H1 (cell line): ENCODE data around the gene TNN. TPM values are rescaled to one million over a fixed set of nuclear protein-coding genes. Genes with fewer than 3 reads are reported as not detected.

ENCODE experiments used
- CTCF ChIA-PET: fragments of 300-600 bp; sonication (Branson Sonifier 250); formaldehyde crosslinking; loops from one replicate; lab custom pipeline; 2021; ENCODE audit not compliant: partially characterized antibody; lab: Charles Lee
- POLR2A ChIA-PET: fragments of 300-600 bp; sonication (Branson Sonifier 250); formaldehyde crosslinking; loops from one replicate; lab custom pipeline; 2021; ENCODE audit warnings: inconsistent platforms; ENCODE audit not compliant: partially characterized antibody; lab: Charles Lee
- DNase-seq, 2 experiments: peaks; one replicate each; pipeline versions ENCODE4 v3.0.0 to v3.0.0-alpha.2; 2010 to 2022; ENCODE audit warnings: low spot score in 2 of 2, low read depth in 1 of 2, mixed read lengths in 1 of 2
- FAIRE-seq: peaks from 2 replicates; lab custom pipeline; 2011; peaks lifted over from hg19 to GRCh38; lab: Jason Lieb, UNC
- H2AFZ ChIP-seq: 2 replicates; pipeline ENCODE4 v1.8.1; 2012; ENCODE audit warnings: low read length, inconsistent platforms
- H2AK5ac ChIP-seq: 2 replicates; pipeline ENCODE4 v1.6.1; 2013; ENCODE audit warnings: low read depth, low read length
- H2BK120ac ChIP-seq: replicated peaks from 2 replicates; pipeline ENCODE3; 2013; ENCODE audit warnings: low read depth, low read length, inconsistent platforms
- H2BK12ac ChIP-seq: 2 replicates; pipeline ENCODE4 v1.6.1; 2013; ENCODE audit warnings: low read depth, low read length
- H2BK15ac ChIP-seq: 2 replicates; pipeline ENCODE4 v1.6.1; 2013; ENCODE audit warnings: low read length
- H2BK20ac ChIP-seq: 2 replicates; pipeline ENCODE4 v1.6.1; 2013; ENCODE audit warnings: low read length
- H2BK5ac ChIP-seq: 2 replicates; pipeline ENCODE4 v1.6.1; 2013; ENCODE audit warnings: low read depth, low read length
- H3K14ac ChIP-seq: 2 replicates; pipeline ENCODE4 v1.6.1; 2013; ENCODE audit warnings: inconsistent platforms; ENCODE audit not compliant: insufficient read length
- H3K18ac ChIP-seq: 2 replicates; pipeline ENCODE4 v1.6.1; 2013; ENCODE audit warnings: low read length; ENCODE audit errors: extremely low read depth
- H3K23ac ChIP-seq: 2 replicates; pipeline ENCODE4 v1.6.1; 2013; ENCODE audit warnings: inconsistent platforms; ENCODE audit not compliant: insufficient read length
- H3K23me2 ChIP-seq: 2 replicates; pipeline ENCODE4 v1.6.1; 2013; ENCODE audit warnings: low read depth, low read length
- H3K27ac ChIP-seq: 2 replicates; pipeline ENCODE4 v1.6.1; 2011; ENCODE audit warnings: low read depth, low read length, inconsistent platforms
- H3K27me3 ChIP-seq, 4 experiments: replicated peaks in 1 of 4; 1 replicate in 1 of 4; 2 replicates in 3 of 4; pipeline versions ENCODE4 v1.6.1 to v1.8.1; 2011 to 2013; ENCODE audit warnings: low read length in 3 of 4, mild to moderate bottlenecking in 3 of 4, inconsistent platforms in 2 of 4, mixed read lengths in 2 of 4, moderate library complexity in 1 of 4; ENCODE audit not compliant: control insufficient read depth in 3 of 4, insufficient read depth in 3 of 4; ENCODE audit errors: extremely low read depth in 1 of 4
- H3K36me3 ChIP-seq, 4 experiments: 2 replicates each; pipeline versions ENCODE4 v1.6.1 to v1.8.1; 2011 to 2013; ENCODE audit warnings: mild to moderate bottlenecking in 4 of 4, low read length in 3 of 4, moderate library complexity in 2 of 4, control low read depth in 1 of 4, inconsistent platforms in 1 of 4; ENCODE audit not compliant: insufficient read depth in 4 of 4, control insufficient read depth in 2 of 4
- H3K4ac ChIP-seq: replicated peaks from 2 replicates; pipeline ENCODE3; 2013; ENCODE audit warnings: low read length, low read depth, mixed read lengths, inconsistent platforms; ENCODE audit not compliant: insufficient read length
- H3K4me1 ChIP-seq, 4 experiments: replicated peaks in 1 of 4; 1 replicate in 1 of 4; 2 replicates in 3 of 4; pipeline versions ENCODE4 v1.6.1 to v1.8.1; 2011 to 2013; ENCODE audit warnings: low read length in 3 of 4, inconsistent platforms in 2 of 4, mixed read lengths in 1 of 4; ENCODE audit not compliant: insufficient read depth in 4 of 4, control insufficient read depth in 3 of 4
- H3K4me2 ChIP-seq, 2 experiments: 2 replicates each; pipeline versions ENCODE4 v1.6.1 to v1.8.1; 2011 to 2013; ENCODE audit warnings: low read depth in 2 of 2, low read length in 2 of 2, control low read depth in 1 of 2, inconsistent platforms in 1 of 2, mild to moderate bottlenecking in 1 of 2; ENCODE audit not compliant: insufficient read depth in 1 of 2
- H3K4me3 ChIP-seq, 4 experiments: fragments of 200-600, 300-600 bp in 1 of 4; sonication (generic), shearing (Covaris generic), sonication (Bioruptor Twin) in 1 of 4; 2 replicates each; pipeline versions ENCODE4 v1.5.1 to v1.8.1; 2011 to 2016; ENCODE audit warnings: low read length in 4 of 4, low read depth in 3 of 4, control low read depth in 2 of 4, inconsistent platforms in 2 of 4, mild to moderate bottlenecking in 2 of 4, mixed read lengths in 1 of 4, moderate library complexity in 1 of 4; ENCODE audit not compliant: insufficient read depth in 2 of 4; ENCODE audit errors: extremely low read depth in 1 of 4
- H3K56ac ChIP-seq: replicated peaks from 2 replicates; pipeline ENCODE3; 2013; ENCODE audit warnings: low read depth, mild to moderate bottlenecking, mixed read lengths, low read length, inconsistent platforms; ENCODE audit not compliant: insufficient read length
- H3K79me1 ChIP-seq: 2 replicates; pipeline ENCODE4 v1.6.1; 2013; ENCODE audit warnings: low read depth, low read length, control low read depth
- H3K79me2 ChIP-seq, 2 experiments: 2 replicates each; pipeline versions ENCODE4 v1.6.1 to v1.8.1; 2012 to 2013; ENCODE audit warnings: low read length in 2 of 2, mild to moderate bottlenecking in 2 of 2, inconsistent platforms in 1 of 2; ENCODE audit not compliant: insufficient read depth in 2 of 2, control insufficient read depth in 1 of 2
- H3K9ac ChIP-seq, 4 experiments: replicated peaks in 1 of 4; 1 replicate in 1 of 4; 2 replicates in 3 of 4; pipeline versions ENCODE4 v1.6.1 to v1.8.1; 2011 to 2013; ENCODE audit warnings: low read depth in 3 of 4, low read length in 3 of 4, control low read depth in 2 of 4, mild to moderate bottlenecking in 2 of 4, moderate library complexity in 2 of 4, inconsistent platforms in 1 of 4; ENCODE audit errors: extremely low read depth in 1 of 4
- H3K9me3 ChIP-seq, 2 experiments: 2 replicates each; pipeline versions ENCODE4 v1.6.1 to v1.8.1; 2012 to 2013; ENCODE audit warnings: mild to moderate bottlenecking in 2 of 2, moderate library complexity in 2 of 2, control low read depth in 1 of 2, inconsistent platforms in 1 of 2, low read depth in 1 of 2, low read length in 1 of 2, mixed read lengths in 1 of 2; ENCODE audit not compliant: insufficient read depth in 2 of 2
- H4K20me1 ChIP-seq, 2 experiments: replicated peaks in 1 of 2; 2 replicates each; pipeline versions ENCODE3 to v1.8.1; 2011 to 2013; ENCODE audit warnings: inconsistent platforms in 2 of 2, low read length in 2 of 2, mild to moderate bottlenecking in 1 of 2; ENCODE audit not compliant: insufficient read depth in 2 of 2, control insufficient read depth in 1 of 2
- H4K5ac ChIP-seq: 2 replicates; pipeline ENCODE4 v1.6.1; 2013; ENCODE audit warnings: low read length, low read depth, mixed read lengths, inconsistent platforms; ENCODE audit not compliant: insufficient read length
- H4K8ac ChIP-seq: 2 replicates; pipeline ENCODE4 v1.8.0; 2013; ENCODE audit warnings: mild to moderate bottlenecking, moderate library complexity, low read length, inconsistent platforms; ENCODE audit not compliant: insufficient read depth; ENCODE audit errors: extremely low read depth
- H4K91ac ChIP-seq: replicated peaks from 2 replicates; pipeline ENCODE3; 2013; ENCODE audit warnings: low read length, mixed read lengths, inconsistent platforms; ENCODE audit not compliant: insufficient read length
- BRCA1 ChIP-seq: IDR thresholded peaks from 2 replicates; pipeline ENCODE4 v1.6.1; 2012; ENCODE audit warnings: low read depth, low read length, improper control_type of control experiment
- FOSL1 ChIP-seq: IDR thresholded peaks from 2 replicates; pipeline ENCODE4 v1.6.1; 2011; ENCODE audit warnings: mild to moderate bottlenecking, low read depth, low read length, moderate library complexity; ENCODE audit not compliant: insufficient read depth
- PHF8 ChIP-seq: fragments of 200-600 bp; sonication (generic); conservative IDR thresholded peaks from 2 replicates; pipeline ENCODE4 v1.7.1; 2012; ENCODE audit warnings: low read depth, mild to moderate bottlenecking, inconsistent platforms, low read length, moderate library complexity
- RBBP5 ChIP-seq: IDR thresholded peaks from 2 replicates; pipeline ENCODE4 v1.7.1; 2012; ENCODE audit warnings: low read depth, mild to moderate bottlenecking, inconsistent platforms, low read length, moderate library complexity, borderline replicate concordance
- SIN3A ChIP-seq, 2 experiments: IDR thresholded peaks in 1 of 2; conservative IDR thresholded peaks in 1 of 2; 2 replicates each; pipeline ENCODE4 v1.6.1; 2011 to 2012; ENCODE audit warnings: low read length in 2 of 2, improper control_type of control experiment in 1 of 2, low read depth in 1 of 2, mild to moderate bottlenecking in 1 of 2
- SP1 ChIP-seq: IDR thresholded peaks from 2 replicates; pipeline ENCODE4 v1.6.1; 2011; ENCODE audit warnings: low read depth, low read length
- TAF1 ChIP-seq: IDR thresholded peaks from 2 replicates; pipeline ENCODE4 v1.6.1; 2011; ENCODE audit warnings: mild to moderate bottlenecking, low read depth, low read length
- WGBS, 2 experiments: shearing (Covaris generic) in 1 of 2; methylation state at CpG; one replicate each; pipeline versions ENCODE4 v1.1.6 to v1.1.7; 2013 to 2015; ENCODE audit warnings: low lambda C conversion rate in 2 of 2, mixed read lengths in 2 of 2, inconsistent platforms in 1 of 2, low coverage in 1 of 2, missing lambda C conversion rate in 1 of 2; ENCODE audit not compliant: insufficient replicate concordance in 2 of 2, insufficient coverage in 1 of 2, insufficient read length in 1 of 2; ENCODE audit errors: extremely low coverage in 1 of 2, missing lambda C conversion rate in 1 of 2; 5-methylcytosine and 5-hydroxymethylcytosine counted together
- polyA plus RNA-seq, 7 experiments: library from polyadenylated mRNA; depleted of rRNA in 3 of 7; stranded (reverse) in 5 of 7; unstranded in 2 of 7; fragments of >200 nt in 5 of 7; fragments of 200-250 nt in 2 of 7; gene quantifications; 1 replicate in 5 of 7; 2 replicates in 1 of 7; 4 replicates in 1 of 7; pipeline versions ENCODE4 v1.2.1 to v1.2.3, GENCODE V29; 2011 to 2013; ENCODE audit warnings: missing spikeins in 2 of 7, mixed read lengths in 2 of 7
- total RNA-seq: library from RNA; stranded (reverse); fragmentation: NEBNext Ultra II Directional; extraction: Animal tissue kit (Norgen Biotek cat#: 25700); gene quantifications from 2 replicates; pipeline ENCODE4 v1.2.1, GENCODE V29; 2021
- TF ChIP-seq, protein P1 (sequence below): IDR thresholded peaks from 2 replicates; pipeline ENCODE4 v1.6.1; 2012; ENCODE audit warnings: low read length, inconsistent platforms

Gene TNN
- total and polyA plus RNA-seq, 2 of the 8 experiments (the other 6 are each of a cell fraction or from before 2014, with no cell fraction given): 0.21 to 0.30 TPM

DNA sequence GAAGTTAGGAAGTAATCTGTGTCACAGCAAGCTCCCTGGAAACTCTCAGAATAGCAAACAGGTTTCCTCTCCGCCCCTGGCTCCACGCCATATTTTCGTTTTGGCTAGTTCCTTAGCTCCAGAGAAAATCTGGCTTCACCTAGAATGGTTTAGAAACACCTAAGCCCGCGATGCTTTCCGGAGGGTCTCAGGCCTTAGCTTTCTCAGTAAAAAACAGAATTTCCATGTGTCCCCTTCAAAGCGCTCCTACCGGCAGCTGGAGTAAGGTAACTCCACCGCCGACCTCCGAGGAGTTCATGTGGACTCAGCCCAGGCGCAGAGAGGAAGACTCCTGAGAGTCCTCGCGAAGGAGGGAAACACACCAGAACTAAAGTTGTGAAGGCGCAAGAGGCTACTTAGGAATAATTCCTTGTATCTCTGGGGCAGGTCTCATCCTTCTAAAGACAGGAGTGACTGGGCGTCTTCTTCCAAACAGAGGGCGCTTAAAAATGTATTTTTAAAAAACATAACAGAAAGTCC is 124.5 kb downstream of the TNN start:
- H3K79me1 ChIP-seq: no peaks in the 10 kb centered on the region
- H3K4me2 ChIP-seq: peak overlapping the region; percentile 90 to 95
- H3K27ac ChIP-seq: no peak overlapping the region
- no peaks in the 10 kb centered on the region for H3K79me2 ChIP-seq
- 2% methylated on average over 17 of the region's 17 CpGs; no CpG with 5 or more reads in 1 of the 2 experiments for WGBS, 2 experiments
- no peak overlapping the region for H4K5ac ChIP-seq
- H4K8ac ChIP-seq: 0 out of 2 replicates have a peak overlapping the region, but pooled peaks have one; percentile 21
- H2AK5ac ChIP-seq: no peak overlapping the region
- no peaks in the 10 kb centered on the region for H4K20me1 ChIP-seq
- H3K4ac ChIP-seq: no peak overlapping the region
- H3K18ac ChIP-seq: no peak overlapping the region
- no peak for TF ChIP-seq RBBP5
- TF ChIP-seq, protein P1, sequence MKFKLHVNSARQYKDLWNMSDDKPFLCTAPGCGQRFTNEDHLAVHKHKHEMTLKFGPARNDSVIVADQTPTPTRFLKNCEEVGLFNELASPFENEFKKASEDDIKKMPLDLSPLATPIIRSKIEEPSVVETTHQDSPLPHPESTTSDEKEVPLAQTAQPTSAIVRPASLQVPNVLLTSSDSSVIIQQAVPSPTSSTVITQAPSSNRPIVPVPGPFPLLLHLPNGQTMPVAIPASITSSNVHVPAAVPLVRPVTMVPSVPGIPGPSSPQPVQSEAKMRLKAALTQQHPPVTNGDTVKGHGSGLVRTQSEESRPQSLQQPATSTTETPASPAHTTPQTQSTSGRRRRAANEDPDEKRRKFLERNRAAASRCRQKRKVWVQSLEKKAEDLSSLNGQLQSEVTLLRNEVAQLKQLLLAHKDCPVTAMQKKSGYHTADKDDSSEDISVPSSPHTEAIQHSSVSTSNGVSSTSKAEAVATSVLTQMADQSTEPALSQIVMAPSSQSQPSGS: 0 out of 2 replicates have a peak, but pooled peaks have one; percentile 53
- TF ChIP-seq TAF1: 0 out of 2 replicates have a peak, but pooled peaks have one; percentile 16
- 0 out of 2 replicates have a peak, but pooled peaks have one; percentile 12 for TF ChIP-seq PHF8
- no peak for TF ChIP-seq FOSL1
- TF ChIP-seq SIN3A (conservative IDR thresholded peaks at IDR 0.05 in 1 of 2, IDR thresholded peaks at IDR 0.05 in 1 of 2; ENCODE audit: low read depth in 1 of 2, low read length in 2 of 2): 0 out of 4 replicates have a peak, but pooled peaks of 1 of the 2 experiments have one; percentile 45
- TF ChIP-seq BRCA1: no peak
- peak; percentile 87 for TF ChIP-seq SP1
- no peak overlapping the region for H2BK20ac ChIP-seq
- FAIRE-seq (no peak), DNase-seq (peak in 1 of 2 experiments; percentile 60)
- H3K14ac ChIP-seq: no peak overlapping the region
- ChIA-PET POLR2A (interaction anchor here (0.7 to 1.1 kb wide), 4 partner anchors 12 to 37 kb away, joined by 3 to 6 read pairs (median 3); no protein-coding TSS in a partner anchor), CTCF (interaction anchor here (0.6 to 2.3 kb wide), 15 partner anchors 8 to 182 kb away, joined by 3 to 13 read pairs (median 5); no protein-coding TSS in a partner anchor)
- H3K56ac ChIP-seq: no peak overlapping the region
- H3K23me2 ChIP-seq: peaks cover 11% of the 10 kb centered on the region
- H2AFZ ChIP-seq: peak overlapping the region; percentile 95
- no peaks in the 10 kb centered on the region for H3K36me3 ChIP-seq
- H2BK12ac ChIP-seq: no peak overlapping the region
- peaks cover 0 to 5% (median 5%) of the 10 kb centered on the region in 4 experiments; a peak in 3 of 7 replicates for H3K4me1 ChIP-seq
- peak overlapping the region; percentile 55; the same call in 1 of the 2 replicates for H2BK5ac ChIP-seq
- H2BK15ac ChIP-seq: no peak overlapping the region
- H3K9ac ChIP-seq: peak overlapping the region in 3 of 4 experiments; percentile 20 to 40 (median 34); a peak in 3 of 7 replicates
- H2BK120ac ChIP-seq: no peak overlapping the region
- peaks cover 3 to 19% (median 15%) of the 10 kb centered on the region in 4 experiments for H3K27me3 ChIP-seq
- no peaks in the 10 kb centered on the region for H3K9me3 ChIP-seq
- H4K91ac ChIP-seq: no peak overlapping the region
- H3K4me3 ChIP-seq: peak overlapping the region; percentile 62 to 85 (median 72)
- no peak overlapping the region for H3K23ac ChIP-seq
